GM12878 (cell line): Measurements from ENCODE around the gene PCSK6. TPM values are rescaled to one million over a fixed set of nuclear protein-coding genes. Genes with fewer than 3 reads are reported as not detected.

Experiments
- ATAC-seq: fragments of 200-7000 bp; cut with Tn5 transposase; 3 replicates; pipeline ENCODE4 v1.9.1; 2020; ENCODE audit warnings: mild to moderate bottlenecking, moderate library complexity
- BruUV-seq: library from RNA; stranded (reverse); fragments of 400-500 nt; replicated peaks from 2 replicates; lab custom pipeline; 2021; lab: Mats Ljungman, UMichigan
- CTCF ChIA-PET: fragments of 300-600 bp; sonication (Branson Sonifier 250); formaldehyde crosslinking; extraction: SDS; loops from one replicate; lab custom pipeline; 2021; ENCODE audit warnings: inconsistent platforms; lab: Yijun Ruan, JAX
- POLR2A ChIA-PET: fragments of 350-600 bp; formaldehyde crosslinking; extraction: SDS; loops from one replicate; lab custom pipeline; 2021; ENCODE audit warnings: inconsistent platforms; lab: Charles Lee
- RAD21 ChIA-PET: fragments of 300-600 bp; sonication (Branson Sonifier 250); formaldehyde crosslinking; loops from one replicate; lab custom pipeline; 2023; ENCODE audit warnings: antibody characterized with exemption; ENCODE audit not compliant: unreplicated experiment; lab: Charles Lee
- SMC1A ChIA-PET: fragments of 300-600 bp; sonication (Branson Sonifier 250); formaldehyde crosslinking; loops from one replicate; lab custom pipeline; 2023; ENCODE audit not compliant: unreplicated experiment, uncharacterized antibody; lab: Charles Lee
- DNase-seq: peaks from one replicate; pipeline ENCODE4 v3.0.0-alpha.2; 2011; ENCODE audit warnings: low read depth, low spot score
- FAIRE-seq: peaks from 3 replicates; lab custom pipeline; 2011; peaks lifted over from hg19 to GRCh38; lab: Jason Lieb, UNC
- H2AFZ ChIP-seq: 2 replicates; pipeline ENCODE4 v1.6.0; 2011; ENCODE audit warnings: low read depth, low read length, control low read depth; ENCODE audit not compliant: control insufficient read depth
- H3K27ac ChIP-seq: 2 replicates; pipeline ENCODE4 v1.5.1; 2011; ENCODE audit warnings: control low read depth; ENCODE audit not compliant: control insufficient read depth, insufficient read depth
- H3K27me3 ChIP-seq, 2 experiments: replicated peaks in 1 of 2; 2 replicates each; pipeline versions ENCODE4 v1.6.0 to v1.6.1; 2011; ENCODE audit warnings: low read length in 1 of 2; ENCODE audit not compliant: control insufficient read depth in 2 of 2, insufficient read depth in 2 of 2
- H3K36me3 ChIP-seq, 2 experiments: 2 replicates each; pipeline ENCODE4 v1.5.1; 2011; ENCODE audit warnings: low read length in 1 of 2; ENCODE audit not compliant: control insufficient read depth in 2 of 2, insufficient read depth in 2 of 2
- H3K4me1 ChIP-seq: 2 replicates; pipeline ENCODE4 v1.6.1; 2011; ENCODE audit warnings: mild to moderate bottlenecking, low read length, moderate library complexity, mixed read lengths; ENCODE audit not compliant: control insufficient read depth, insufficient read depth
- H3K4me2 ChIP-seq: 2 replicates; pipeline ENCODE4 v1.6.0; 2011; ENCODE audit warnings: control low read depth; ENCODE audit not compliant: control insufficient read depth, insufficient read depth
- H3K4me3 ChIP-seq: fragments of 200-600 bp; sonication (generic); 2 replicates; pipeline ENCODE4 v1.5.1; 2016
- H3K79me2 ChIP-seq: 2 replicates; pipeline ENCODE4 v1.6.0; 2011; ENCODE audit warnings: low read length; ENCODE audit not compliant: control insufficient read depth, insufficient read depth
- H3K9ac ChIP-seq: 2 replicates; pipeline ENCODE4 v1.8.0; 2011; ENCODE audit warnings: low read length, control low read depth, mixed read lengths; ENCODE audit not compliant: control insufficient read depth, insufficient read depth
- H3K9me3 ChIP-seq: replicated peaks from 3 replicates; pipeline ENCODE4 v1.5.1; 2011; ENCODE audit warnings: mild to moderate bottlenecking, low read length; ENCODE audit not compliant: control insufficient read depth, insufficient read depth
- H4K20me1 ChIP-seq: 2 replicates; pipeline ENCODE4 v1.6.0; 2011; ENCODE audit not compliant: control insufficient read depth, insufficient read depth
- NFYA ChIP-seq: IDR thresholded peaks from 2 replicates; pipeline ENCODE4 v1.6.1; 2011; ENCODE audit warnings: low read depth, mild to moderate bottlenecking, low read length, improper control_type of control experiment, borderline replicate concordance
- NR2C1 ChIP-seq: fragments of 450-650 bp; IDR thresholded peaks from 2 replicates; pipeline ENCODE4 v1.6.1; 2017; ENCODE audit warnings: antibody characterized with exemption, mild to moderate bottlenecking, moderate library complexity
- TARDBP ChIP-seq: IDR thresholded peaks from 2 replicates; pipeline ENCODE4 v1.6.1; 2016; ENCODE audit warnings: borderline replicate concordance
- ZNF217 ChIP-seq: fragments of 450-650 bp; IDR thresholded peaks from 2 replicates; pipeline ENCODE4 v1.6.1; 2017; ENCODE audit warnings: antibody characterized with exemption, mild to moderate bottlenecking
- WGBS: methylation state at CpG from one replicate; pipeline ENCODE4 v1.1.6; 2016; ENCODE audit warnings: low lambda C conversion rate; ENCODE audit not compliant: insufficient replicate concordance, insufficient coverage; ENCODE audit errors: missing lambda C conversion rate; 5-methylcytosine and 5-hydroxymethylcytosine counted together
- in situ Hi-C: fragments of 300-500 bp; cut with MboI; formaldehyde crosslinking; loops from 9 replicates; pipeline ENCODE4 v1.14.3; 2018; ENCODE audit warnings: mixed read lengths
- intact Hi-C: fragments of 100-400 bp; cut with micrococcal nuclease; formaldehyde crosslinking; loops from one replicate; pipeline ENCODE4 v1.14.2; 2022; ENCODE audit not compliant: unreplicated experiment
- polyA plus RNA-seq, 11 experiments: library from polyadenylated mRNA; depleted of rRNA in 4 of 11; unstranded in 6 of 11; stranded (reverse) in 5 of 11; fragments of >200 nt; fragmentation: Nextera tagmentation in 4 of 11; fragmentation: Illumina TruSeq in 1 of 11; extraction: Ambion mirVana in 4 of 11; extraction: Trizol in 1 of 11; gene quantifications; 1 replicate in 1 of 11; 2 replicates in 10 of 11; pipeline versions ENCODE4 v1.2.1 to v1.2.3, GENCODE V29; 2011 to 2016; ENCODE audit warnings: inconsistent platforms in 2 of 11, missing spikeins in 2 of 11, low read depth in 1 of 11
- total RNA-seq, 4 experiments: library from RNA; depleted of rRNA in 3 of 4; stranded (reverse); fragments of >200 nt in 3 of 4; fragmentation: Illumina TruSeq in 1 of 4; extraction: Trizol in 1 of 4; gene quantifications; 2 replicates each; pipeline versions ENCODE4 v1.2.1 to v1.2.3, GENCODE V29; 2013 to 2021
- TF ChIP-seq, protein P1 (sequence below): IDR thresholded peaks from 2 replicates; pipeline ENCODE4 v1.6.1; 2012; ENCODE audit warnings: low read depth, low read length, improper control_type of control experiment
- TF ChIP-seq, protein P2 (sequence below): fragments of 150-350 bp; IDR thresholded peaks from 2 replicates; pipeline ENCODE4 v1.6.1; 2016; ENCODE audit warnings: low read depth, low read length
- TF ChIP-seq, protein P3 (sequence below): fragments of 450-650 bp; IDR thresholded peaks from 2 replicates; pipeline ENCODE4 v1.6.1; 2017; ENCODE audit warnings: antibody characterized with exemption, mild to moderate bottlenecking, moderate library complexity

Gene PCSK6
- total and polyA plus RNA-seq, 10 of the 15 experiments (the other 5 are each of a cell fraction or from before 2014, with no cell fraction given): 0.19 to 0.67 (median 0.25) TPM; not detected in 4

DNA sequence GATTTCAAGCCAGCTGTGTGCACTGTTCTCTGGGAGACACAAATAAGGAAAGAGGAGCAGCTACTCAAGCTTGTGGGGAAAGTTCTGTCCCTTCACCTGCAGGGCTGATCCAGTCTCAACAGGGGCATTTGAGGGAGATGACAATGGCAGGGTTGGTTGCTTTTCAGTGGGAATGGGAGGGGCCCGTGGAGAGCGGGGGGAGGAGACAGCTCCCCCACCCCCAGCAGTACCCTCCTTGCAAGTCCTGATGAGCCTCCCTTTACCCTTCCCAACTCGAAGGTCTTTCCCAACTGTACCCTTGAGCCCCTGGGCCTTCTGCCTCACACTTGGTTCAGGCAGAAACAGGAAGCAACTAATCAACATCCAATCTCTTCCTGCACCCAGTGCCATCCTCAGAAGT lies 122.7 kb downstream of the PCSK6 start:
- Histone ChIP-seq H3K9me3 (no peaks in the 10 kb centered on the region), H3K79me2 (no peaks in the 10 kb centered on the region), H3K4me1 (no peaks in the 10 kb centered on the region), H3K4me2 (no peak overlapping the region), H4K20me1 (no peaks in the 10 kb centered on the region), H3K36me3 (no peaks in the 10 kb centered on the region), H3K27ac (no peak overlapping the region), H3K4me3 (no peak overlapping the region), H3K9ac (no peak overlapping the region), H2AFZ (no peak overlapping the region), H3K27me3 (peaks cover 0 to 1% of the 10 kb centered on the region in 2 experiments; a peak in 3 of 4 replicates)
- ATAC-seq (no peak), FAIRE-seq (no peak), DNase-seq (no peak)
- intact Hi-C loops (no loop called here), in situ Hi-C loops (no loop called here)
- ChIA-PET RAD21 (no interaction called here), POLR2A (no interaction called here), CTCF (no interaction called here), SMC1A (no interaction called here)
- no peak for TF ChIP-seq NFYA
- no peak for TF ChIP-seq ZNF217
- no peak for TF ChIP-seq TARDBP
- TF ChIP-seq, protein P1, sequence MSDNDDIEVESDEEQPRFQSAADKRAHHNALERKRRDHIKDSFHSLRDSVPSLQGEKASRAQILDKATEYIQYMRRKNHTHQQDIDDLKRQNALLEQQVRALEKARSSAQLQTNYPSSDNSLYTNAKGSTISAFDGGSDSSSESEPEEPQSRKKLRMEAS: no peak
- TF ChIP-seq NR2C1: no peak
- TF ChIP-seq, protein P2, sequence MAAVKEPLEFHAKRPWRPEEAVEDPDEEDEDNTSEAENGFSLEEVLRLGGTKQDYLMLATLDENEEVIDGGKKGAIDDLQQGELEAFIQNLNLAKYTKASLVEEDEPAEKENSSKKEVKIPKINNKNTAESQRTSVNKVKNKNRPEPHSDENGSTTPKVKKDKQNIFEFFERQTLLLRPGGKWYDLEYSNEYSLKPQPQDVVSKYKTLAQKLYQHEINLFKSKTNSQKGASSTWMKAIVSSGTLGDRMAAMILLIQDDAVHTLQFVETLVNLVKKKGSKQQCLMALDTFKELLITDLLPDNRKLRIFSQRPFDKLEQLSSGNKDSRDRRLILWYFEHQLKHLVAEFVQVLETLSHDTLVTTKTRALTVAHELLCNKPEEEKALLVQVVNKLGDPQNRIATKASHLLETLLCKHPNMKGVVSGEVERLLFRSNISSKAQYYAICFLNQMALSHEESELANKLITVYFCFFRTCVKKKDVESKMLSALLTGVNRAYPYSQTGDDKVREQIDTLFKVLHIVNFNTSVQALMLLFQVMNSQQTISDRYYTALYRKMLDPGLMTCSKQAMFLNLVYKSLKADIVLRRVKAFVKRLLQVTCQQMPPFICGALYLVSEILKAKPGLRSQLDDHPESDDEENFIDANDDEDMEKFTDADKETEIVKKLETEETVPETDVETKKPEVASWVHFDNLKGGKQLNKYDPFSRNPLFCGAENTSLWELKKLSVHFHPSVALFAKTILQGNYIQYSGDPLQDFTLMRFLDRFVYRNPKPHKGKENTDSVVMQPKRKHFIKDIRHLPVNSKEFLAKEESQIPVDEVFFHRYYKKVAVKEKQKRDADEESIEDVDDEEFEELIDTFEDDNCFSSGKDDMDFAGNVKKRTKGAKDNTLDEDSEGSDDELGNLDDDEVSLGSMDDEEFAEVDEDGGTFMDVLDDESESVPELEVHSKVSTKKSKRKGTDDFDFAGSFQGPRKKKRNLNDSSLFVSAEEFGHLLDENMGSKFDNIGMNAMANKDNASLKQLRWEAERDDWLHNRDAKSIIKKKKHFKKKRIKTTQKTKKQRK: no peak
- TF ChIP-seq, protein P3, sequence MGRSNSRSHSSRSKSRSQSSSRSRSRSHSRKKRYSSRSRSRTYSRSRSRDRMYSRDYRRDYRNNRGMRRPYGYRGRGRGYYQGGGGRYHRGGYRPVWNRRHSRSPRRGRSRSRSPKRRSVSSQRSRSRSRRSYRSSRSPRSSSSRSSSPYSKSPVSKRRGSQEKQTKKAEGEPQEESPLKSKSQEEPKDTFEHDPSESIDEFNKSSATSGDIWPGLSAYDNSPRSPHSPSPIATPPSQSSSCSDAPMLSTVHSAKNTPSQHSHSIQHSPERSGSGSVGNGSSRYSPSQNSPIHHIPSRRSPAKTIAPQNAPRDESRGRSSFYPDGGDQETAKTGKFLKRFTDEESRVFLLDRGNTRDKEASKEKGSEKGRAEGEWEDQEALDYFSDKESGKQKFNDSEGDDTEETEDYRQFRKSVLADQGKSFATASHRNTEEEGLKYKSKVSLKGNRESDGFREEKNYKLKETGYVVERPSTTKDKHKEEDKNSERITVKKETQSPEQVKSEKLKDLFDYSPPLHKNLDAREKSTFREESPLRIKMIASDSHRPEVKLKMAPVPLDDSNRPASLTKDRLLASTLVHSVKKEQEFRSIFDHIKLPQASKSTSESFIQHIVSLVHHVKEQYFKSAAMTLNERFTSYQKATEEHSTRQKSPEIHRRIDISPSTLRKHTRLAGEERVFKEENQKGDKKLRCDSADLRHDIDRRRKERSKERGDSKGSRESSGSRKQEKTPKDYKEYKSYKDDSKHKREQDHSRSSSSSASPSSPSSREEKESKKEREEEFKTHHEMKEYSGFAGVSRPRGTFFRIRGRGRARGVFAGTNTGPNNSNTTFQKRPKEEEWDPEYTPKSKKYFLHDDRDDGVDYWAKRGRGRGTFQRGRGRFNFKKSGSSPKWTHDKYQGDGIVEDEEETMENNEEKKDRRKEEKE: no peak
- WGBS: 21% methylated on average over 3 of the region's 3 CpGs
- BruUV-seq: no TSS peak
